HG03342 (cell line): ENCODE data around the gene SLC35C1.

ENCODE experiments used
- ATAC-seq: cut with Tn5 transposase; IDR thresholded peaks from one replicate; pipeline ENCODE4 v1.9.1; 2021; ENCODE audit warnings: mild to moderate bottlenecking, moderate library complexity; ENCODE audit not compliant: unreplicated experiment

Gene SLC35C1

GRCh38 chr11:45804761-45805304 lies at the start of gene SLC35C1:
Gene SLC35C1, plus strand, starts transcription at chr11:45805149. Its CDS starts 653 bp downstream, at chr11:45805802.
- ATAC-seq: peak; percentile 94

- ATAC-seq: no peak
Observed at GRCh38 chr11:45755281-45755859, 49.6 kb upstream of the SLC35C1 start.

- ATAC-seq: no peak
Observed at GRCh38 chr11:45756384-45757010, 48.5 kb upstream of the SLC35C1 start.

GRCh38 chr11:45757672-45758071 lies 47.3 kb upstream of the SLC35C1 start:
- no peak for ATAC-seq

- ATAC-seq: no peak
Observed at GRCh38 chr11:45761659-45762058, 43.3 kb upstream of the SLC35C1 start.

- no peak for ATAC-seq
Observed at GRCh38 chr11:45765107-45765668, 39.8 kb upstream of the SLC35C1 start.

GRCh38 chr11:45765836-45766235 lies 39.1 kb upstream of the SLC35C1 start:
- ATAC-seq: no peak

GRCh38 chr11:45766469-45766868 lies 38.5 kb upstream of the SLC35C1 start:
- no peak for ATAC-seq

- no peak for ATAC-seq
Observed at GRCh38 chr11:45768486-45768885, 36.5 kb upstream of the SLC35C1 start.

GRCh38 chr11:45769960-45770359 lies 35.0 kb upstream of the SLC35C1 start:
- ATAC-seq: no peak

- ATAC-seq: peak; percentile 45
Observed at GRCh38 chr11:45771193-45771565, 33.8 kb upstream of the SLC35C1 start.

- ATAC-seq: peak; percentile 90
Observed at GRCh38 chr11:45771566-45772448, 33.1 kb upstream of the SLC35C1 start.

- no peak for ATAC-seq
Observed at GRCh38 chr11:45772449-45772774, 32.5 kb upstream of the SLC35C1 start.

GRCh38 chr11:45772986-45773785 lies 31.8 kb upstream of the SLC35C1 start:
- ATAC-seq: no peak

- no peak for ATAC-seq
Observed at GRCh38 chr11:45773786-45774655, 30.9 kb upstream of the SLC35C1 start.

GRCh38 chr11:45774786-45775185 lies 30.2 kb upstream of the SLC35C1 start:
- ATAC-seq: no peak

GRCh38 chr11:45777127-45777969 lies 27.6 kb upstream of the SLC35C1 start:
- ATAC-seq: no peak

- no peak for ATAC-seq
Observed at GRCh38 chr11:45778341-45778740, 26.6 kb upstream of the SLC35C1 start.

- no peak for ATAC-seq
Observed at GRCh38 chr11:45779602-45780001, 25.3 kb upstream of the SLC35C1 start.
